Measurements from ENCODE around the gene ENTREP3. TPM values are rescaled to one million over a fixed set of nuclear protein-coding genes. Genes with fewer than 3 reads are reported as not detected.

The ENTREP3 gene
- total RNA-seq, 1 experiment from 2014 or later, result 69.9 TPM

- no TSS peak for BruUV-seq (replicated peaks)
- POLR2A ChIA-PET, result no interaction called here
- no peaks in the 10 kb centered on the region for H3K9me3 ChIP-seq (ENCODE audit: control insufficient read depth in 1 of 2, insufficient read depth in 1 of 2, low read depth in 1 of 2, low read length in 2 of 2)
Measured at GRCh38 chr1:155266553-155266952, 11.3 kb upstream of the ENTREP3 start.

More at GRCh38 chr1:155266553-155266952, 11.3 kb upstream of the ENTREP3 start:
- Histone ChIP-seq H3K27ac (ENCODE audit: low read depth, low read length) (no peak overlapping the region), H3K36me3 (ENCODE audit: control insufficient read depth in 1 of 2, insufficient read depth in 2 of 2, low read length in 2 of 2) (peaks cover 59 to 75% of the 10 kb centered on the region in 2 experiments), H3K27me3 (ENCODE audit: insufficient read depth, low read length) (no peaks in the 10 kb centered on the region), H3K4me3 (replicated peaks in 1 of 2; ENCODE audit: low read depth in 1 of 2, low read length in 2 of 2) (no peak overlapping the region), H3K9ac (ENCODE audit: low read length) (no peak overlapping the region), H3K4me2 (ENCODE audit: low read length) (no peak overlapping the region), H3K9me2 (ENCODE audit: insufficient read depth) (no peaks in the 10 kb centered on the region), H3K79me2 (ENCODE audit: insufficient read depth, low read length) (peaks cover 34% of the 10 kb centered on the region), H4K20me1 (ENCODE audit: insufficient read depth) (no peaks in the 10 kb centered on the region), H3K4me1 (ENCODE audit: control insufficient read depth in 1 of 2, insufficient read depth in 2 of 2, low read length in 2 of 2) (peaks cover 0 to 7% of the 10 kb centered on the region in 2 experiments; a peak in 3 of 4 replicates), H2AFZ (ENCODE audit: low read depth, low read length, poor library complexity, severe bottlenecking) (no peak overlapping the region)
- ChIA-PET CTCF (interaction anchor here (1.1 kb wide), 1 partner anchor 16 kb away, joined by 3 read pairs; no protein-coding TSS in a partner anchor), RAD21 (ENCODE audit: low non-redundant PET in 1 of 2, low total read pairs in 2 of 2, uncharacterized antibody in 2 of 2, unreplicated experiment in 2 of 2) (no interaction called here)
- TF ChIP-seq ZNF274 (IDR thresholded peaks at IDR 0.05; ENCODE audit: low read depth, low read length), result no peak
- no peak for TF ChIP-seq SRF (IDR thresholded peaks at IDR 0.05; ENCODE audit: low read depth)
- TF ChIP-seq REST (IDR thresholded peaks at IDR 0.05; ENCODE audit: low read depth), result no peak
- TF ChIP-seq ATF3 (IDR thresholded peaks at IDR 0.05), result no peak
- no peak for TF ChIP-seq EZH2phosphoT487 (IDR thresholded peaks at IDR 0.05; ENCODE audit: borderline replicate concordance)
- no peak for TF ChIP-seq RAD21 (IDR thresholded peaks at IDR 0.05; ENCODE audit: low read depth)
- TF ChIP-seq JUND (IDR thresholded peaks at IDR 0.05), result no peak
- TF ChIP-seq EZH2 (IDR thresholded peaks at IDR 0.05), result no peak
- TF ChIP-seq MAX (IDR thresholded peaks at IDR 0.05), result no peak
- TF ChIP-seq SIN3A (IDR thresholded peaks at IDR 0.05; ENCODE audit: low read depth), result no peak
- no peak for TF ChIP-seq EGR1 (IDR thresholded peaks at IDR 0.05; ENCODE audit: low read depth)
- no peak for TF ChIP-seq YY1 (IDR thresholded peaks at IDR 0.05; ENCODE audit: extremely low read depth, insufficient replicate concordance, low read depth, low read length)
- no peak for TF ChIP-seq SP1 (IDR thresholded peaks at IDR 0.05; ENCODE audit: low read depth)
- no peak for TF ChIP-seq POLR2AphosphoS5 (IDR thresholded peaks at IDR 0.05; ENCODE audit: low read depth, low read length)
- DNase-seq (ENCODE audit: low read depth, low spot score) (no peak), ATAC-seq (no peak)
- intact Hi-C loops (cut with micrococcal nuclease), result no loop called here

Measured in HCT116 (cell line).